Activated CD8-positive, alpha-beta memory T cell treated with anti-CD3 and anti-CD28 coated beads for 48 hours (primary cell): ENCODE results near the gene CMTM4.
"Not testable (repeated sequence)": the region's sequence is repeated elsewhere in the genome, so short reads cannot be mapped to it uniquely, and the experiment has no call there.

Experiments used
- DNase-seq, 3 experiments: peaks; one replicate each; pipeline ENCODE4 v3.0.0-alpha.2; 2020; ENCODE audit warnings: low read depth in 2 of 3, low spot score in 2 of 3

The CMTM4 gene

GRCh38 chr16:66649167-66649566, 47.4 kb downstream of the CMTM4 start:
- DNase-seq: no peak

DNA sequence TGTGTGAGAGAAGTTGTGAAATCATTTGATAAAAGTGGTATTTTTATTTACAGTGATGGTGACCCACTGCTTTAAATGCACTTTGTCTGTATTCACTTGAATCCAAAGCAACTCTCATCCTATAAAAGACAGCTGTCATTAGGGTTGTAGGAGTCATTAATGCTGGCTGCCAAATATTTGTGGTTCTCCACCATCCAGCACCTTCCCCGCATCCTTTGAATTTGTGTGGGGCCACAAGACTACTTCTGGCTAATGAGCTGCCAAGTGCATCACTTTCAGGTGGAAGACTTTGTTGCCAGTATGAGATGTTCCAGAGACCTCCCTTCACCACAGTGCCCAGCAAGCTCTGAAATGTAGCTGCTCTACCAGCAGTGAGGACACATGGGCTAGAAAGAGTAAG, 48.7 kb downstream of the CMTM4 start:
- no peak for DNase-seq

DNA sequence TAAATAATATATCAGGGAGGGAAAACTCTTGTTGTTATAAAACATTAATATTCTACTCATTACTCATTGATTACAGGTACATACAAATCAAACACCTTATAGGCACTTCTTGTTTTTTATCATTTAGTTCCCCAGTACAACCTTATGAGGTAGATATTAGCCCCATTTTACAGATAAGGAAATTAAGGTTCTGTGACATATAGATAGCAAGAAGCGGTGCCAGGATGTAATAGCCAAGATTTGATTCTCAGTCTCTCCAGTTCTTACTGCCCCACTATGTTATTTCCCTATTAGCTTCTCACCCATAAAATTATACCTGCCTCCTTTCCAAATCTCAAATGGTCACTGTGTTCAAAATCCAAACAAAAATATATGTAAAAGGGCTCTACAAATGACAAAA, 55.2 kb downstream of the CMTM4 start:
- DNase-seq: no peak

DNA sequence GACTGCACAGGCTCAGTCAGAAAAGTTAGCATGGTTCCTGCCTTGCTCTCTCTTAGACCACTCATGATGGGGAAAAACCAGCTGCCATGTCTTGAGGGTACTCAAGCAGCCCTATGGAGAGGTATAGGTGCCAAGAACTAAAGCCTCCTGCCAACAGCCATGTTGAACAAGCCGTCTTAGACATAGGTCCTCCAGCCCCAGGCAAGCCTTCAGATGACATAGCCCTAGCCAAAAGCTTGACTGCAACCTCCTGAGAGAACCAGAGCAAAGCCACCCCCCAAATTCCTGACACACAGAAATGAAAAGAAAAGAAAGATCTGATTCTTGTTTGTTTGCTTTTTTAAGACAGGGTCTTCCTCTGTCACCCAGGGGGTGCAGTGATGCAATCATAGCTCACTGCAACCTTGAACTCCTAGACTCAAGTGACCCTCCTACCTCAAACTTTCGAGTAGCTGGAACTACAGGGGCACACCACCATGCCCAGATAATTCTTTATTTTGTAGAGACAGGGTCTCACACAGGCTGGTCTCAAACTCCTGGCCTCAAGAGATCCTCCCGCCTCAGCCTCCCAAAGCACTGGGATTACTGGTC, 55.7 kb downstream of the CMTM4 start:
- no peak for DNase-seq

- no peak for DNase-seq
Observed at GRCh38 chr16:66639091-66639885, 57.3 kb downstream of the CMTM4 start.

DNA sequence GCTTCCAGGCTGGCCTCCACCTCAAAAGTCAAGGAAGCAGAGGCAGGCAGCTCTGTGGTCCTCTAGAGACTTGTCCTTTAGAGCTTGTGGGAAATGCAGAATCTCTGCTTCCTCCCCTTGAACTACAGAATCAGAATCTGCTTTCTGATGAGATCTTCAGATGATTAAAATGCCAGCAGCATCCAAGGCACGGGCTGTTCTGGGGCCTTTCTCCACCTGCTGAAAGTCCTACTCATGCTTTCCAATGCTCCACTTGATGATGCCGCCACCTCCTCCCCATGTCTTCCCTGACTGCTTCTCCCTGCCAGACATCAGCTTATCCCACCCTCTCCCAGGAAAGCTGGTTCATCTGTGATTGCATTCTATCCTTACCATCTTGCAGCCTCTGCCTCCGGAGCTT, 58.7 kb downstream of the CMTM4 start:
- no peak for DNase-seq

GRCh38 chr16:66636199-66636598, 60.3 kb downstream of the CMTM4 start:
- DNase-seq: no peak

DNA sequence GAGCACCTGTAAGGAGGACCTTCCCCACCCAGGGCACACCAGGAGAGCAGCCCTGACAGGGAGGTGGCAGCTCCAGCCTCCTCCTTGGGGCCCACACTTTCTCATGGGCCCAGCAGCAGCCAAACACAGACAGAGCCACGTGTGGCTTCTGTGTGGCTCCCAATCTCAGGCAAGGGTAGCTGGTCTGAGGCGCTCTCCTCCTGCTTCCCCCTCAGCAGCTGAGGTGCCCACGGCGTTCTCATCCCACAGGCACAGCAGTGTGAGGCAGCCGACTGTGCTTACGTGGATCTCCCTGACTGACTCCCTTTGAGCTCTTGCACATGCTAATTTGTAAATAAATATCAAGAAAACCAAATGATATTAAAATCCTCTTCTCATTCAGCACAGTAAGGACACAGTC, 61.1 kb downstream of the CMTM4 start:
- DNase-seq: no peak

DNA sequence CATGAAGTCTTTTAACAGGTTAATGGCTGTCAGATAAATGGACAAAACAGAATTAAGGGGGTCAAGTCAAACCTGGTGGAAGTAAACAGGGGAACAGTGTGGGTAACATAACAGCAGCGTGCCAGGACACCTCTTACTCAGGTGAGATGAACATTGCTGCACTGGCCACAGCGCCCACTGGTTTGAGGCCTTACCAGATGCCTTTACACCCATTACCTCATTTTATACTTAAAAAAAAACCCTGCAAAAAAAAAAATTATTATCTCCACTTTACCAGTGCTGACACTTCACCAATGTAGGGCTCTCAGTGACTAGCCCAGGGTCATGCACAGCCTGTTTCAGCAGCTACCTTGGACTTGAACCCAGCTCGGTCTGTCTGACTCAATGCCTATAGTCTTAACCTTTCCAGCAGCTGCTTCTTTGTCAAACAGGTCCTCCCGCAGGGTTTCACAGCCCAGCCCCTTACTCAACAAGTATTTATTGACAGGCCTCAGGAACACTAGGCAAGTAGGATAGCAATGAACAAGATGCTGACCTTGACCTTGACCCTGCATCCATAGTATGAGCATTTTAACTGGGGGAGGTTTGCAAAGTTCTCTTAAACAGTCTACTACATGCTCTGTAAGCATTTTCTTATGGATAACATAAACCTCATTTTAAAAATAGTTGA, 61.9 kb downstream of the CMTM4 start:
- DNase-seq: no peak

- DNase-seq: not testable (repeated sequence)
Observed at GRCh38 chr16:66631558-66631957, 65.0 kb downstream of the CMTM4 start.

DNA sequence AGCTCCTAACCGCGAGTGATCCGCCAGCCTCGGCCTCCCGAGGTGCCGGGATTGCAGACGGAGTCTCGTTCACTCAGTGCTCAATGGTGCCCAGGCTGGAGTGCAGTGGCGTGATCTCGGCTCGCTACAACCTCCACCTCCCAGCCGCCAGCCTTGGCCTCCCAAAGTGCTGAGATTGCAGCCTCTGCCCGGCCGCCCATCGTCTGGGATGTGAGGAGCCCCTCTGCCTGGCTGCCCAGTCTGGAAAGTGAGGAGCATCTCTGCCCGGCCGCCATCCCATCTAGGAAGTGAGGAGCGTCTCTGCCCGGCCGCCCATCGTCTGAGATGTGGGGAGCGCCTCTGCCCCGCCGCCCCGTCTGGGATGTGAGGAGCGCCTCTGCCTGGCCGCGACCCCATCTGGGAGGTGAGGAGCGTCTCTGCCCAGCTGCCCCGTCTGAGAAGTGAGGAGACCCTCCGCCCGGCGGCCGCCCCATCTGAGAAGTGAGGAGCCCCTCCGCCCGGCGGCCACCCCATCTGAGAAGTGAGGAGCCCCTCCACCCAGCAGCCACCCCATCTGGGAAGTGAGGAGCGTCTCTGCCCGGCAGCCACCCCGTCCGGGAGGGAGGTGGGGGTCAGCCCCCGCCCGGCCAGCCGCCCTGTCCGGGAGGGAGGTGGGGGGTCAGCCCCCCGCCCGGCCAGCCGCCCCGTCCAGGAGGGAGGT, 65.8 kb downstream of the CMTM4 start:
- not testable (repeated sequence) for DNase-seq

DNA sequence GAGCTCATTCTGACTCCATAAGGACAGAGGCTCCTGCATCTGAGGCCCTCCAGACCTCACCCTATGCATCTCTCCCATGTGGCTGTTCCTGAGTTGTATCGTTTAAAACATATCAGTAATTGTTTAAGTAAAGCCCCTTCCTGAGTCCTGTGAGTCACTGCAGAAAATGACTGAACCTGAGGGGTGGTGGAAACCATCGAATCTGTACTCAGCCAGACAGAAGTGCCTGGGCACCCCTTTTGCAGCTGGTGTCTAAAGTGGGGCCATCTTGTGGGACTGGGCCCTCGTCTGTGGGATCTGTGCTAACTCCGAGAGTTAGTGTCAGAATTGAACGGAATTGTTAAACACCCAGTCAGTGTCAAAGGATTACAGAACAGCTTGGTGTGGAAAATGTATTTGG, 66.7 kb downstream of the CMTM4 start:
- DNase-seq: no peak

DNA sequence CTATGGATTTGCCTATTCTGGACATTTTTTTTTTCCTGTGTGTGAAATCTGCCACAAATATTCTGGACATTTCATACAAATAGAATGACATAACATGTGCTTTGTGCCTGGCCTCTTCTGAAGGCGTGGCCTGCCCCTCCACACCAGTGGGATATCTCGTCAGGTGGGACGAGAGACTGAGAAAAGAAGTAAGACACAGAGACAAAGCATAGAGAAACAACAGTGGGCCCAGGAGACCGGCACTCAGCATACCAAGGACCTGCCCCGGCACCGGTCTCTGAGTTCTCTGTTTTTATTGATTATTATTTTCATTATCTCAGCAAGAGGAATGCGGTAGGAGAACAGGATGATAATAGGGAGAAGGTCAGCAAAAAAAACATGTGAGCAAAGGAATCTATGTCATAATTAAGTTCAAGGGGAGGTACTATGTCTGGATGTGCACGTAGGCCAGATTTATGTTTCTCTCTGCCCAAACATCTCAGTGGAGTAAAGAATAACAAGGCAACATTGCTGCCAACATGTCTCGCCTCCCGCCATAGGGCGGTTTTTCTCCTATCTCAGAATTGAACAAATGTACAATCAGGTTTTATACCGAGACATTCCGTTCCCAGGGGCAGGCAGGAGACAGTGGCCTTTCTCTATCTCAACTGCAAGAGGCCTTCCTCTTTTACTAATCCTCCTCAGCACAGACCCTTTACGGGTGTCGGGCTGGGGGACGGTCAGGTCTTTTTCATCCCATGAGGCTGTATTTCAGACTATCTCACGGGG, 68.7 kb downstream of the CMTM4 start:
- DNase-seq: not testable (repeated sequence)

DNA sequence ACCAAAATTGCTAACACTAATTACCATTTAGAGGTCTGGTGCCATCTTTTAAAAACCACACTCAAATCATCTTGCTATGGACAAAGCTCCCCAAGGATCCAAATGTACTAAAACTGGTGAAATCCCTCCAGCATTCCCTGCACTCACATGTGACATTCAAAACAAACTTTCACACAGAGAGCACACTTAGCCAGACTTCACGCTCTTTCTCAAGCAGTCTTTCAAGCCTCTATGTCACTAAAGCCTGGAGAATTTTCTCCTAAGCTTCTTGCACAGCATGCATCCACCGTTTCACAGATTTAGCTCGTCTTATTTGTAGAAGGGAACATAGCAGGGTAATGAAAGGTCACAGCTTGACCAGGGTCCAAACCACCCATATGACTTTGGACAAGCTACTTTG, 72.8 kb downstream of the CMTM4 start:
- no peak for DNase-seq

GRCh38 chr16:66622863-66623262, 73.7 kb downstream of the CMTM4 start:
- DNase-seq: no peak

- no peak for DNase-seq
Observed at GRCh38 chr16:66621973-66622372, 74.6 kb downstream of the CMTM4 start.

DNA sequence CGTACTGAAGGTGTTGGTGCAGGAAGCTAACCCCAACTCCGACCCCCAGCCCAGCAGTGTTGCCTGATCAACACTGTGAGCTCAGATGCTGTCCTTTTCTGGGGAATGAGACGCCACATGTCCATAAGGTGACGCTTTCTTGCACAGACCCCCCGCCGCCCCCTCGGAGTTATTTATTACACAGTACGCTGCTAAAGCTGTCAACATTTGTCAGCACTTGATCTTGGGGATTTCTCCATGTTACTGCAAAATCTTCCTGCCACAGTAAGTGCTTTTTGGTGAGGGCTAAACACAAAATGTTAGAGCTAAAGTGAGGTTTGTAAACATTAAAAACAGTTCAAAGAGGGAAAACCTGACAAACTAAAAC, 76.1 kb downstream of the CMTM4 start:
- no peak for DNase-seq

- DNase-seq: no peak
Observed at GRCh38 chr16:66619534-66620428, 76.8 kb downstream of the CMTM4 start.

- DNase-seq: no peak
Observed at GRCh38 chr16:66618588-66619375, 77.8 kb downstream of the CMTM4 start.
